ENCODE measurements around the gene IMPDH2.

DNA sequence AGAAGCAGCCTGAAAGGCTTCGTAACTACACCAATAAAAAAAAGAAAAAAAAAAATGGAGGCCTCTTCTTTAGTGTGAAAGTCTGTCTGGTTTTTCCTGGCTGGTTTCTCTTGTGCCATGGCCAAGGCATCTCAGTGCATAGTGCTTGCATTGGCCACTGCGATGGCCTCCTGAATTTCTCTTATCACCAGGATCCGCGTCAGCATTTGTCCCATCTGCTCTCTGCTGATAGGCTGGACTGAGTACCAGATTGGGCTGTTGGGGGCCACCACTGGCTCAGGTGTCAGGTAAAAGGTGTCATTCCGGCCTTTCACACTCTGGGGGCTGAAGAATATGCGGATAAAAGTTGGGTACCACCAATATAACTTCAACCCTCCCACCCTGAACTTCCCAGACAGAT lies 1.1 kb upstream of the IMPDH2 start:
- TF ChIP-seq HOXA7 (CRISPR knock-in tag; IDR thresholded peaks at IDR 0.05; ENCODE audit: borderline replicate concordance) (no peak), ZNF501 (tag by site-specific recombination; IDR thresholded peaks at IDR 0.05) (no peak), ZNF174 (tag by site-specific recombination; IDR thresholded peaks at IDR 0.05) (no peak), ZNF776 (tag by site-specific recombination; IDR thresholded peaks at IDR 0.05; ENCODE audit: borderline replicate concordance) (no peak), WT1 (tag by site-specific recombination; IDR thresholded peaks at IDR 0.05) (no peak), OSR2 (tag by site-specific recombination; IDR thresholded peaks at IDR 0.05) (no peak), ZNF830 (tag by site-specific recombination; IDR thresholded peaks at IDR 0.05; ENCODE audit: low read depth) (no peak), ZNF114 (tag by site-specific recombination; IDR thresholded peaks at IDR 0.05) (no peak), ZNF404 (tag by site-specific recombination; IDR thresholded peaks at IDR 0.05) (no peak), ZNF155 (tag by site-specific recombination; IDR thresholded peaks at IDR 0.05) (no peak)
- TF ChIP-seq, protein P1, sequence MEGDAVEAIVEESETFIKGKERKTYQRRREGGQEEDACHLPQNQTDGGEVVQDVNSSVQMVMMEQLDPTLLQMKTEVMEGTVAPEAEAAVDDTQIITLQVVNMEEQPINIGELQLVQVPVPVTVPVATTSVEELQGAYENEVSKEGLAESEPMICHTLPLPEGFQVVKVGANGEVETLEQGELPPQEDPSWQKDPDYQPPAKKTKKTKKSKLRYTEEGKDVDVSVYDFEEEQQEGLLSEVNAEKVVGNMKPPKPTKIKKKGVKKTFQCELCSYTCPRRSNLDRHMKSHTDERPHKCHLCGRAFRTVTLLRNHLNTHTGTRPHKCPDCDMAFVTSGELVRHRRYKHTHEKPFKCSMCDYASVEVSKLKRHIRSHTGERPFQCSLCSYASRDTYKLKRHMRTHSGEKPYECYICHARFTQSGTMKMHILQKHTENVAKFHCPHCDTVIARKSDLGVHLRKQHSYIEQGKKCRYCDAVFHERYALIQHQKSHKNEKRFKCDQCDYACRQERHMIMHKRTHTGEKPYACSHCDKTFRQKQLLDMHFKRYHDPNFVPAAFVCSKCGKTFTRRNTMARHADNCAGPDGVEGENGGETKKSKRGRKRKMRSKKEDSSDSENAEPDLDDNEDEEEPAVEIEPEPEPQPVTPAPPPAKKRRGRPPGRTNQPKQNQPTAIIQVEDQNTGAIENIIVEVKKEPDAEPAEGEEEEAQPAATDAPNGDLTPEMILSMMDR (tag by site-specific recombination; IDR thresholded peaks at IDR 0.05), result no peak
- TF ChIP-seq, protein P2, sequence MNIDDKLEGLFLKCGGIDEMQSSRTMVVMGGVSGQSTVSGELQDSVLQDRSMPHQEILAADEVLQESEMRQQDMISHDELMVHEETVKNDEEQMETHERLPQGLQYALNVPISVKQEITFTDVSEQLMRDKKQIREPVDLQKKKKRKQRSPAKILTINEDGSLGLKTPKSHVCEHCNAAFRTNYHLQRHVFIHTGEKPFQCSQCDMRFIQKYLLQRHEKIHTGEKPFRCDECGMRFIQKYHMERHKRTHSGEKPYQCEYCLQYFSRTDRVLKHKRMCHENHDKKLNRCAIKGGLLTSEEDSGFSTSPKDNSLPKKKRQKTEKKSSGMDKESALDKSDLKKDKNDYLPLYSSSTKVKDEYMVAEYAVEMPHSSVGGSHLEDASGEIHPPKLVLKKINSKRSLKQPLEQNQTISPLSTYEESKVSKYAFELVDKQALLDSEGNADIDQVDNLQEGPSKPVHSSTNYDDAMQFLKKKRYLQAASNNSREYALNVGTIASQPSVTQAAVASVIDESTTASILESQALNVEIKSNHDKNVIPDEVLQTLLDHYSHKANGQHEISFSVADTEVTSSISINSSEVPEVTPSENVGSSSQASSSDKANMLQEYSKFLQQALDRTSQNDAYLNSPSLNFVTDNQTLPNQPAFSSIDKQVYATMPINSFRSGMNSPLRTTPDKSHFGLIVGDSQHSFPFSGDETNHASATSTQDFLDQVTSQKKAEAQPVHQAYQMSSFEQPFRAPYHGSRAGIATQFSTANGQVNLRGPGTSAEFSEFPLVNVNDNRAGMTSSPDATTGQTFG (tag by site-specific recombination; IDR thresholded peaks at IDR 0.05; ENCODE audit: borderline replicate concordance), result no peak
- TF ChIP-seq, protein P3, sequence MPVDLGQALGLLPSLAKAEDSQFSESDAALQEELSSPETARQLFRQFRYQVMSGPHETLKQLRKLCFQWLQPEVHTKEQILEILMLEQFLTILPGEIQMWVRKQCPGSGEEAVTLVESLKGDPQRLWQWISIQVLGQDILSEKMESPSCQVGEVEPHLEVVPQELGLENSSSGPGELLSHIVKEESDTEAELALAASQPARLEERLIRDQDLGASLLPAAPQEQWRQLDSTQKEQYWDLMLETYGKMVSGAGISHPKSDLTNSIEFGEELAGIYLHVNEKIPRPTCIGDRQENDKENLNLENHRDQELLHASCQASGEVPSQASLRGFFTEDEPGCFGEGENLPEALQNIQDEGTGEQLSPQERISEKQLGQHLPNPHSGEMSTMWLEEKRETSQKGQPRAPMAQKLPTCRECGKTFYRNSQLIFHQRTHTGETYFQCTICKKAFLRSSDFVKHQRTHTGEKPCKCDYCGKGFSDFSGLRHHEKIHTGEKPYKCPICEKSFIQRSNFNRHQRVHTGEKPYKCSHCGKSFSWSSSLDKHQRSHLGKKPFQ (tag by site-specific recombination; IDR thresholded peaks at IDR 0.05), result no peak

Data from HEK293 (cell line).